ENCODE measurements around the gene AFP. TPM values are rescaled to one million over a fixed set of nuclear protein-coding genes. Genes with fewer than 3 reads are reported as not detected.

Gene AFP
- total and polyA plus RNA-seq, 9 of the 15 experiments (the other 6 are each of a cell fraction or from before 2014, with no cell fraction given): 0.47 to 6.2 (median 3.0) TPM

- TF ChIP-seq, protein P1, sequence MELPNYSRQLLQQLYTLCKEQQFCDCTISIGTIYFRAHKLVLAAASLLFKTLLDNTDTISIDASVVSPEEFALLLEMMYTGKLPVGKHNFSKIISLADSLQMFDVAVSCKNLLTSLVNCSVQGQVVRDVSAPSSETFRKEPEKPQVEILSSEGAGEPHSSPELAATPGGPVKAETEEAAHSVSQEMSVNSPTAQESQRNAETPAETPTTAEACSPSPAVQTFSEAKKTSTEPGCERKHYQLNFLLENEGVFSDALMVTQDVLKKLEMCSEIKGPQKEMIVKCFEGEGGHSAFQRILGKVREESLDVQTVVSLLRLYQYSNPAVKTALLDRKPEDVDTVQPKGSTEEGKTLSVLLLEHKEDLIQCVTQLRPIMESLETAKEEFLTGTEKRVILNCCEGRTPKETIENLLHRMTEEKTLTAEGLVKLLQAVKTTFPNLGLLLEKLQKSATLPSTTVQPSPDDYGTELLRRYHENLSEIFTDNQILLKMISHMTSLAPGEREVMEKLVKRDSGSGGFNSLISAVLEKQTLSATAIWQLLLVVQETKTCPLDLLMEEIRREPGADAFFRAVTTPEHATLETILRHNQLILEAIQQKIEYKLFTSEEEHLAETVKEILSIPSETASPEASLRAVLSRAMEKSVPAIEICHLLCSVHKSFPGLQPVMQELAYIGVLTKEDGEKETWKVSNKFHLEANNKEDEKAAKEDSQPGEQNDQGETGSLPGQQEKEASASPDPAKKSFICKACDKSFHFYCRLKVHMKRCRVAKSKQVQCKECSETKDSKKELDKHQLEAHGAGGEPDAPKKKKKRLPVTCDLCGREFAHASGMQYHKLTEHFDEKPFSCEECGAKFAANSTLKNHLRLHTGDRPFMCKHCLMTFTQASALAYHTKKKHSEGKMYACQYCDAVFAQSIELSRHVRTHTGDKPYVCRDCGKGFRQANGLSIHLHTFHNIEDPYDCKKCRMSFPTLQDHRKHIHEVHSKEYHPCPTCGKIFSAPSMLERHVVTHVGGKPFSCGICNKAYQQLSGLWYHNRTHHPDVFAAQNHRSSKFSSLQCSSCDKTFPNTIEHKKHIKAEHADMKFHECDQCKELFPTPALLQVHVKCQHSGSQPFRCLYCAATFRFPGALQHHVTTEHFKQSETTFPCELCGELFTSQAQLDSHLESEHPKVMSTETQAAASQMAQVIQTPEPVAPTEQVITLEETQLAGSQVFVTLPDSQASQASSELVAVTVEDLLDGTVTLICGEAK (IDR thresholded peaks at IDR 0.05): no peak
- TF ChIP-seq, protein P1 (CRISPR knock-in tag; IDR thresholded peaks at IDR 0.05): no peak
- TF ChIP-seq CTBP1 (IDR thresholded peaks at IDR 0.05; ENCODE audit: borderline replicate concordance) (no peak), TEAD1 (CRISPR knock-in tag; IDR thresholded peaks at IDR 0.05) (no peak)
- TF ChIP-seq, protein P2, sequence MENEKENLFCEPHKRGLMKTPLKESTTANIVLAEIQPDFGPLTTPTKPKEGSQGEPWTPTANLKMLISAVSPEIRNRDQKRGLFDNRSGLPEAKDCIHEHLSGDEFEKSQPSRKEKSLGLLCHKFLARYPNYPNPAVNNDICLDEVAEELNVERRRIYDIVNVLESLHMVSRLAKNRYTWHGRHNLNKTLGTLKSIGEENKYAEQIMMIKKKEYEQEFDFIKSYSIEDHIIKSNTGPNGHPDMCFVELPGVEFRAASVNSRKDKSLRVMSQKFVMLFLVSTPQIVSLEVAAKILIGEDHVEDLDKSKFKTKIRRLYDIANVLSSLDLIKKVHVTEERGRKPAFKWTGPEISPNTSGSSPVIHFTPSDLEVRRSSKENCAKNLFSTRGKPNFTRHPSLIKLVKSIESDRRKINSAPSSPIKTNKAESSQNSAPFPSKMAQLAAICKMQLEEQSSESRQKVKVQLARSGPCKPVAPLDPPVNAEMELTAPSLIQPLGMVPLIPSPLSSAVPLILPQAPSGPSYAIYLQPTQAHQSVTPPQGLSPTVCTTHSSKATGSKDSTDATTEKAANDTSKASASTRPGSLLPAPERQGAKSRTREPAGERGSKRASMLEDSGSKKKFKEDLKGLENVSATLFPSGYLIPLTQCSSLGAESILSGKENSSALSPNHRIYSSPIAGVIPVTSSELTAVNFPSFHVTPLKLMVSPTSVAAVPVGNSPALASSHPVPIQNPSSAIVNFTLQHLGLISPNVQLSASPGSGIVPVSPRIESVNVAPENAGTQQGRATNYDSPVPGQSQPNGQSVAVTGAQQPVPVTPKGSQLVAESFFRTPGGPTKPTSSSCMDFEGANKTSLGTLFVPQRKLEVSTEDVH (IDR thresholded peaks at IDR 0.05; ENCODE audit: low read depth, partially characterized antibody): no peak
Measured at GRCh38 chr4:73487233-73487632, 51.2 kb downstream of the AFP start (continued).
